HEK293 (cell line): ENCODE results near the gene MYL10.

Source experiments
- HOXA7 ChIP-seq: sonication (generic); formaldehyde crosslinking; IDR thresholded peaks from 2 replicates; pipeline ENCODE4 v1.8.1; 2022; ENCODE audit warnings: missing genetic modification reagents, borderline replicate concordance
- KLF7 ChIP-seq: fragments of 450-650 bp; formaldehyde crosslinking; IDR thresholded peaks from 2 replicates; pipeline ENCODE4 v1.5.1; 2016; ENCODE audit warnings: missing biosample characterization, missing genetic modification characterization, borderline replicate concordance
- PRDM10 ChIP-seq: fragments of 450-650 bp; formaldehyde crosslinking; IDR thresholded peaks from 2 replicates; pipeline ENCODE4 v1.5.1; 2016; ENCODE audit warnings: missing biosample characterization, missing genetic modification characterization
- TCF7L2 ChIP-seq: IDR thresholded peaks from 2 replicates; pipeline ENCODE4 v1.6.1; 2011; ENCODE audit warnings: low read depth, mild to moderate bottlenecking, inconsistent platforms, low read length, moderate library complexity, borderline replicate concordance
- ZFP41 ChIP-seq: fragments of 450-650 bp; formaldehyde crosslinking; IDR thresholded peaks from 2 replicates; pipeline ENCODE4 v1.5.1; 2016; ENCODE audit warnings: missing biosample characterization, missing genetic modification characterization, borderline replicate concordance
- ZNF138 ChIP-seq: fragments of 450-650 bp; formaldehyde crosslinking; IDR thresholded peaks from 2 replicates; pipeline ENCODE4 v1.5.1; 2016; ENCODE audit warnings: missing biosample characterization, missing genetic modification characterization, borderline replicate concordance
- ZNF558 ChIP-seq: fragments of 450-650 bp; formaldehyde crosslinking; IDR thresholded peaks from 2 replicates; pipeline ENCODE4 v1.5.1; 2016; ENCODE audit warnings: missing biosample characterization, missing genetic modification characterization

GRCh38 chr7:101667920-101668319, 38.8 kb upstream of the MYL10 start:
- no peak for TF ChIP-seq ZNF558
- no peak for TF ChIP-seq ZFP41 (tag by site-specific recombination)
- TF ChIP-seq ZNF138 (tag by site-specific recombination) = no peak
- TF ChIP-seq PRDM10 (tag by site-specific recombination) = no peak
- TF ChIP-seq TCF7L2 = no peak
- TF ChIP-seq HOXA7 (CRISPR knock-in tag) = no peak
- no peak for TF ChIP-seq KLF7 (tag by site-specific recombination)
